PFSK-1 (cell line): ENCODE results near the gene GPAT3.

Experiments
- FOXP2 ChIP-seq: optimal IDR thresholded peaks from 2 replicates; pipeline ENCODE3; 2011; ENCODE audit warnings: borderline replicate concordance, control low read depth, inconsistent platforms; ENCODE audit not compliant: insufficient read depth; ENCODE audit errors: extremely low read length, extremely low read depth
- POLR2AphosphoS5 ChIP-seq: IDR thresholded peaks from 2 replicates; pipeline ENCODE4 v1.6.1; 2012; ENCODE audit warnings: low read depth, mild to moderate bottlenecking, control low read depth, low read length, moderate library complexity
- REST ChIP-seq, 2 experiments: IDR thresholded peaks; 2 replicates each; pipeline versions ENCODE4 v1.6.1 to v1.8.0; 2011 to 2012; ENCODE audit warnings: low read depth in 2 of 2, low read length in 2 of 2, control low read depth in 1 of 2, inconsistent platforms in 1 of 2, mild to moderate bottlenecking in 1 of 2, moderate library complexity in 1 of 2; ENCODE audit not compliant: insufficient read depth in 1 of 2
- TAF1 ChIP-seq: IDR thresholded peaks from 2 replicates; pipeline ENCODE4 v1.6.1; 2012; ENCODE audit warnings: low read length, control low read depth, borderline replicate concordance; ENCODE audit not compliant: insufficient read depth

GRCh38 chr4:83569987-83570386 is 34.1 kb downstream of the GPAT3 start:
- TF ChIP-seq REST (IDR thresholded peaks at IDR 0.05; ENCODE audit: insufficient read depth in 1 of 2, low read depth in 2 of 2, low read length in 2 of 2): no peak
- no peak for TF ChIP-seq POLR2AphosphoS5
- TF ChIP-seq FOXP2: no peak
- no peak for TF ChIP-seq TAF1
